ENCODE data around the gene PRKCE. TPM values are rescaled to one million over a fixed set of nuclear protein-coding genes. Genes with fewer than 3 reads are reported as not detected.

PRKCE gene
- polyA plus RNA-seq, 1 of the 3 experiments (the other 2 are of a cell fraction), result 16.3 TPM

DNA sequence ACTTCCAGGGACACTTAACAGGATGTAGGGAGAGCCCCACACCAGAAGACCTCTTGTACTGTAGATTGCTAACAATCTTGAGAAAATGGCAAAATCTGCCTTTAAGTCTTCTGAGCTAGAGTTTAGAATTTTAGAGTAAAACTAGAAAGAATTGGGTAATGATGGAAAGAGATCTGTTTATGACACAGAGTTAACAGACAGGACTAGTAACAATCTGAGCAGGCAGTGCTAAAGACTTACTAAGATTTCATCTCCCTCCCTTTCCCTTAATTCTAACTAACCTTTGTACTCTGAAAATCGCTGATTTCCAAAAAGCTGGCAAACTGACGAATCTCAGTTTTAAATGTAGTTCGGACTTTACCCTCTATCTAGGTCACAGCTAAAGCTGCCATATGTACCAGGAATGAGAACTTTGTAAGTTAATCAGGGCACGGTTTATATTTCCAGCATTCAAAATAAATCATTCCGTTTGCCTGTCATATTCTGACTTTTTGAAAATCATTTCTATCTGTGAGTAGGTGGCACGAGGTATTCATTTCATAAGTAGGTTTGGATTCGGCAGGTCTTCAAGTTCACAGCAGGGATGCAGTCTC lies 389.2 kb downstream of the PRKCE start:
- TF ChIP-seq FOXM1 (IDR thresholded peaks at IDR 0.05; ENCODE audit: low read depth) (no peak), MXI1 (IDR thresholded peaks at IDR 0.05; ENCODE audit: low read depth, low read length) (no peak), FOXJ3 (CRISPR knock-in tag; IDR thresholded peaks at IDR 0.05) (no peak), TCF12 (IDR thresholded peaks at IDR 0.05) (no peak), RXRA (IDR thresholded peaks at IDR 0.05; ENCODE audit: borderline replicate concordance, low read depth) (no peak), FOSL2 (IDR thresholded peaks at IDR 0.05; ENCODE audit: borderline replicate concordance, low read depth) (no peak), EZH2phosphoT487 (IDR thresholded peaks at IDR 0.05; ENCODE audit: borderline replicate concordance, low read depth) (no peak), CHD2 (IDR thresholded peaks at IDR 0.05; ENCODE audit: low read length, partially characterized antibody) (no peak), RFX5 (IDR thresholded peaks at IDR 0.05; ENCODE audit: low read length) (no peak)
- TF ChIP-seq, protein P1, sequence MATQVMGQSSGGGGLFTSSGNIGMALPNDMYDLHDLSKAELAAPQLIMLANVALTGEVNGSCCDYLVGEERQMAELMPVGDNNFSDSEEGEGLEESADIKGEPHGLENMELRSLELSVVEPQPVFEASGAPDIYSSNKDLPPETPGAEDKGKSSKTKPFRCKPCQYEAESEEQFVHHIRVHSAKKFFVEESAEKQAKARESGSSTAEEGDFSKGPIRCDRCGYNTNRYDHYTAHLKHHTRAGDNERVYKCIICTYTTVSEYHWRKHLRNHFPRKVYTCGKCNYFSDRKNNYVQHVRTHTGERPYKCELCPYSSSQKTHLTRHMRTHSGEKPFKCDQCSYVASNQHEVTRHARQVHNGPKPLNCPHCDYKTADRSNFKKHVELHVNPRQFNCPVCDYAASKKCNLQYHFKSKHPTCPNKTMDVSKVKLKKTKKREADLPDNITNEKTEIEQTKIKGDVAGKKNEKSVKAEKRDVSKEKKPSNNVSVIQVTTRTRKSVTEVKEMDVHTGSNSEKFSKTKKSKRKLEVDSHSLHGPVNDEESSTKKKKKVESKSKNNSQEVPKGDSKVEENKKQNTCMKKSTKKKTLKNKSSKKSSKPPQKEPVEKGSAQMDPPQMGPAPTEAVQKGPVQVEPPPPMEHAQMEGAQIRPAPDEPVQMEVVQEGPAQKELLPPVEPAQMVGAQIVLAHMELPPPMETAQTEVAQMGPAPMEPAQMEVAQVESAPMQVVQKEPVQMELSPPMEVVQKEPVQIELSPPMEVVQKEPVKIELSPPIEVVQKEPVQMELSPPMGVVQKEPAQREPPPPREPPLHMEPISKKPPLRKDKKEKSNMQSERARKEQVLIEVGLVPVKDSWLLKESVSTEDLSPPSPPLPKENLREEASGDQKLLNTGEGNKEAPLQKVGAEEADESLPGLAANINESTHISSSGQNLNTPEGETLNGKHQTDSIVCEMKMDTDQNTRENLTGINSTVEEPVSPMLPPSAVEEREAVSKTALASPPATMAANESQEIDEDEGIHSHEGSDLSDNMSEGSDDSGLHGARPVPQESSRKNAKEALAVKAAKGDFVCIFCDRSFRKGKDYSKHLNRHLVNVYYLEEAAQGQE (IDR thresholded peaks at IDR 0.05; ENCODE audit: low read depth, low read length), result no peak
- H2AFZ ChIP-seq (ENCODE audit: low read depth), result no peak overlapping the region
- no peaks in the 10 kb centered on the region for H3K79me2 ChIP-seq (ENCODE audit: insufficient read depth)
- H3K27ac ChIP-seq (ENCODE audit: low read depth in 2 of 2, low read length in 1 of 2), result no peak overlapping the region
- no peaks in the 10 kb centered on the region for H3F3A ChIP-seq (replicated peaks; ENCODE audit: insufficient read depth)
- ChIA-PET CTCF (interaction anchor here (1.3 to 2.4 kb wide), 6 partner anchors 8 to 254 kb away, joined by 3 to 10 read pairs (median 7); no protein-coding TSS in a partner anchor), POLR2A (no interaction called here)
- H3K9ac ChIP-seq, result no peak overlapping the region
- no peak for DNase-seq
- H3K9me2 ChIP-seq, result no peaks in the 10 kb centered on the region
- peaks cover 0 to 10% of the 10 kb centered on the region in 2 experiments; a peak in 1 of 4 replicates for H3K4me1 ChIP-seq (ENCODE audit: control insufficient read depth in 1 of 2, insufficient read depth in 2 of 2, low read depth in 1 of 2, low read length in 1 of 2)
- H3K4me3 ChIP-seq (ENCODE audit: low read depth in 2 of 2, low read length in 1 of 2), result no peak overlapping the region
- H3K9me3 ChIP-seq, result no peaks in the 10 kb centered on the region
- H4K20me1 ChIP-seq (ENCODE audit: insufficient read depth), result no peaks in the 10 kb centered on the region
- H3K4me2 ChIP-seq, result no peak overlapping the region
- no peaks in the 10 kb centered on the region for H3K27me3 ChIP-seq (ENCODE audit: insufficient read depth)
- WGBS (ENCODE audit: low lambda C conversion rate), result 95% methylated on average over 7 of the region's 7 CpGs
- H3K36me3 ChIP-seq (replicated peaks in 1 of 2; ENCODE audit: control insufficient read depth in 1 of 2, insufficient read depth in 2 of 2, low read length in 1 of 2), result no peaks in the 10 kb centered on the region

DNA sequence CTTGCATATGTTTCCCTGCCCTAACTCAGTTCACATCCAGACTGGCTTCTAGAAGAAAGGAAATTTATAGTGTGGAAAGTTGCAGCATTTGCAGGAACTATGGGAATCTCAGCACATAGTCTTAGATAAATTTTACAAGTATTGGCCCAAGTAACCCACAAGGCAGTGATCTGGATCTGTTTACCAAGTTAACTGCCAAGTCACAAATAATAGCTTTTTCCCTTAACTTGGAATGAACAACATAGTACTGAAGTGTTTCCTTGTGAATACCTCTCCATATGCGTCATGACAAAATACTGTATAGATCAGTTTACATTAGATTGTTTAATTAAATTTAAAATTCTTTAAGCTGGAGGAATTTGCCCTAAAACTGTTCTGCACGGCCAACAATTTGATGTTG lies 390.0 kb downstream of the PRKCE start:
- no peak overlapping the region for H3K9ac ChIP-seq
- TF ChIP-seq EZH2phosphoT487 (IDR thresholded peaks at IDR 0.05; ENCODE audit: borderline replicate concordance, low read depth), result no peak
- TF ChIP-seq RAD21 (IDR thresholded peaks at IDR 0.05; ENCODE audit: low read length), result no peak
- TF ChIP-seq, protein P2, sequence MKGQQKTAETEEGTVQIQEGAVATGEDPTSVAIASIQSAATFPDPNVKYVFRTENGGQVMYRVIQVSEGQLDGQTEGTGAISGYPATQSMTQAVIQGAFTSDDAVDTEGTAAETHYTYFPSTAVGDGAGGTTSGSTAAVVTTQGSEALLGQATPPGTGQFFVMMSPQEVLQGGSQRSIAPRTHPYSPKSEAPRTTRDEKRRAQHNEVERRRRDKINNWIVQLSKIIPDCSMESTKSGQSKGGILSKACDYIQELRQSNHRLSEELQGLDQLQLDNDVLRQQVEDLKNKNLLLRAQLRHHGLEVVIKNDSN (IDR thresholded peaks at IDR 0.05; ENCODE audit: borderline replicate concordance, low read depth), result no peak
- TF ChIP-seq, protein P3, sequence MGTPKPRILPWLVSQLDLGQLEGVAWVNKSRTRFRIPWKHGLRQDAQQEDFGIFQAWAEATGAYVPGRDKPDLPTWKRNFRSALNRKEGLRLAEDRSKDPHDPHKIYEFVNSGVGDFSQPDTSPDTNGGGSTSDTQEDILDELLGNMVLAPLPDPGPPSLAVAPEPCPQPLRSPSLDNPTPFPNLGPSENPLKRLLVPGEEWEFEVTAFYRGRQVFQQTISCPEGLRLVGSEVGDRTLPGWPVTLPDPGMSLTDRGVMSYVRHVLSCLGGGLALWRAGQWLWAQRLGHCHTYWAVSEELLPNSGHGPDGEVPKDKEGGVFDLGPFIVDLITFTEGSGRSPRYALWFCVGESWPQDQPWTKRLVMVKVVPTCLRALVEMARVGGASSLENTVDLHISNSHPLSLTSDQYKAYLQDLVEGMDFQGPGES (IDR thresholded peaks at IDR 0.05; ENCODE audit: low read depth, low read length), result no peak
- TF ChIP-seq, protein P4, sequence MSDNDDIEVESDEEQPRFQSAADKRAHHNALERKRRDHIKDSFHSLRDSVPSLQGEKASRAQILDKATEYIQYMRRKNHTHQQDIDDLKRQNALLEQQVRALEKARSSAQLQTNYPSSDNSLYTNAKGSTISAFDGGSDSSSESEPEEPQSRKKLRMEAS (IDR thresholded peaks at IDR 0.05; ENCODE audit: low read depth), result no peak
- no peak for TF ChIP-seq POLR2AphosphoS5 (IDR thresholded peaks at IDR 0.05; ENCODE audit: low read depth, low read length)
- TF ChIP-seq RFX5 (IDR thresholded peaks at IDR 0.05; ENCODE audit: low read length), result no peak
- no peak for TF ChIP-seq GATA2 (CRISPR knock-in tag; IDR thresholded peaks at IDR 0.05)
- no peak for TF ChIP-seq TEAD4 (IDR thresholded peaks at IDR 0.05; ENCODE audit: borderline replicate concordance, insufficient read depth)
- TF ChIP-seq, protein P1 (IDR thresholded peaks at IDR 0.05; ENCODE audit: low read depth, low read length), result no peak

More for the DNA sequence above, 390.0 kb downstream of the PRKCE start:
- Histone ChIP-seq H4K20me1 (ENCODE audit: insufficient read depth) (no peaks in the 10 kb centered on the region), H3K79me2 (ENCODE audit: insufficient read depth) (no peaks in the 10 kb centered on the region), H3K9me2 (no peaks in the 10 kb centered on the region), H3K36me3 (replicated peaks in 1 of 2; ENCODE audit: control insufficient read depth in 1 of 2, insufficient read depth in 2 of 2, low read length in 1 of 2) (no peaks in the 10 kb centered on the region), H3K27me3 (ENCODE audit: insufficient read depth) (no peaks in the 10 kb centered on the region), H3K9me3 (no peaks in the 10 kb centered on the region), H3K4me2 (no peak overlapping the region), H3K4me1 (ENCODE audit: control insufficient read depth in 1 of 2, insufficient read depth in 2 of 2, low read depth in 1 of 2, low read length in 1 of 2) (peaks cover 0 to 16% of the 10 kb centered on the region in 2 experiments; a peak in 1 of 4 replicates), H3K27ac (ENCODE audit: low read depth in 2 of 2, low read length in 1 of 2) (no peak overlapping the region), H2AFZ (ENCODE audit: low read depth) (no peak overlapping the region), H3K4me3 (ENCODE audit: low read depth in 2 of 2, low read length in 1 of 2) (no peak overlapping the region), H3F3A (replicated peaks; ENCODE audit: insufficient read depth) (no peaks in the 10 kb centered on the region)
- 62% methylated on average over 2 of the region's 2 CpGs for WGBS (ENCODE audit: low lambda C conversion rate)
- CTCF ChIA-PET, result interaction anchor here (1.0 to 2.4 kb wide), 5 partner anchors 11 to 293 kb away, joined by 3 to 8 read pairs (median 7); no protein-coding TSS in a partner anchor
- DNase-seq, result no peak
- POLR2A ChIA-PET, result no interaction called here

Measured in SK-N-SH (cell line).